ENCODE data around the gene MFN1. TPM values are rescaled to one million over a fixed set of nuclear protein-coding genes. Genes with fewer than 3 reads are reported as not detected.

Gene MFN1
- total and polyA plus RNA-seq, 8 donors = 12.6 to 44.4 (median 33.1) TPM

DNA sequence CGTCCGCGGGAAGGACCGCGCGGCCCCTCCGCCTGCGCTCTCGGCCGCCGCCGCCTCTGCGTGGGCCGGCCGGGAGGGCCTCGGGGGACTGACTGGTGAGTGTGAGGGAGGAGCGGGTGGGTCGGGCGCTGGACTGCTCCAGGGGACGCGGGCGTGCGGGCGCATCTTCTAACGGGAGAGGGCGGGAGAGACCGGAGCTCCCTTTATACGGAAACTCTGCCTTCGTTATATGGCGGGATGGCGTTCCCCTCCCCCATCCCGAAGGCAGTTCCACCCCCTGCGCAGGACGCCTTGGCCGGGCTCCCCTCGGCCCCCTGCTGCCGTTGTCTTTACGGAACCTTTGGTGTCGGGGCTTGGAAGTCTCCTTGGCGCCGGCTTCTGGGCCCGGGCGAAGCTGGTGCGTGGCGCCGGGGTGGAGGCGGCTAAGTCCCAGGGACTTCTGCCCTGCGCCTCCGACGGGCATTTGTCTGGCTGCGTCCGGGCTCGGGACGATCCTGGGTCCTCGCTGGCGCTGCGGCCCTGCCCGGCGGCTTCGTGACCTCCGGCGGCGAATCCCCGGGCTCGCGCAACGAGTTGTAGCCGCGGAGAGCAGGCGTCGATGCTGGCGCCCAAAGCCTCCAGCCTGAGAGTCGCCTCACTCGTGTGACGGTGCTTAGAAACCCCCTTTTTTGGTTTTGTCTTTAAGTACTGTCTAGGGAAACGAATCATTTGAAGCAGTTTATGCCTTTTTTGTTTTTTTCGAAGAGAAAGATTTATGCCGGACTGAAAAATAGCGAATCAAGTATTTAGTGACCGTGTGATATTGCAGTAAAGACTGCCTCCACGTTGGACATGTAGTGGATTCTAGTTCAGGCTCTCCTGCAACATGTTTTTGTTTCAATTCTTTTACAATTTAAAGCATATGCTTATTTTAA lies 24.1 kb upstream of the MFN1 start:
- Histone ChIP-seq H3K9me3 (no peaks in the 10 kb centered on the region), H3K27me3 (no peaks in the 10 kb centered on the region), H3K27ac (peak overlapping the region; percentile 86 to 95 (median 92)), H3K4me1 (peaks cover 0 to 17% (median 0%) of the 10 kb centered on the region in 3 donors), H3K36me3 (peaks cover 0 to 2% (median 0%) of the 10 kb centered on the region in 3 donors), H3K4me3 (peak overlapping the region; percentile 70 to 96 (median 77))
- intact Hi-C loops (cut with DNase I) = no loop called here
- TF ChIP-seq, protein P1, sequence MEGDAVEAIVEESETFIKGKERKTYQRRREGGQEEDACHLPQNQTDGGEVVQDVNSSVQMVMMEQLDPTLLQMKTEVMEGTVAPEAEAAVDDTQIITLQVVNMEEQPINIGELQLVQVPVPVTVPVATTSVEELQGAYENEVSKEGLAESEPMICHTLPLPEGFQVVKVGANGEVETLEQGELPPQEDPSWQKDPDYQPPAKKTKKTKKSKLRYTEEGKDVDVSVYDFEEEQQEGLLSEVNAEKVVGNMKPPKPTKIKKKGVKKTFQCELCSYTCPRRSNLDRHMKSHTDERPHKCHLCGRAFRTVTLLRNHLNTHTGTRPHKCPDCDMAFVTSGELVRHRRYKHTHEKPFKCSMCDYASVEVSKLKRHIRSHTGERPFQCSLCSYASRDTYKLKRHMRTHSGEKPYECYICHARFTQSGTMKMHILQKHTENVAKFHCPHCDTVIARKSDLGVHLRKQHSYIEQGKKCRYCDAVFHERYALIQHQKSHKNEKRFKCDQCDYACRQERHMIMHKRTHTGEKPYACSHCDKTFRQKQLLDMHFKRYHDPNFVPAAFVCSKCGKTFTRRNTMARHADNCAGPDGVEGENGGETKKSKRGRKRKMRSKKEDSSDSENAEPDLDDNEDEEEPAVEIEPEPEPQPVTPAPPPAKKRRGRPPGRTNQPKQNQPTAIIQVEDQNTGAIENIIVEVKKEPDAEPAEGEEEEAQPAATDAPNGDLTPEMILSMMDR (IDR thresholded peaks at IDR 0.05) = no peak
- peak; percentile 52 to 85 (median 68) for DNase-seq
- 0% methylated on average over 80 to 81 of the region's 81 CpGs for WGBS, 2 donors
- ATAC-seq = peak; percentile 64 to 72 (median 69)
- FAIRE-seq = no peak

DNA sequence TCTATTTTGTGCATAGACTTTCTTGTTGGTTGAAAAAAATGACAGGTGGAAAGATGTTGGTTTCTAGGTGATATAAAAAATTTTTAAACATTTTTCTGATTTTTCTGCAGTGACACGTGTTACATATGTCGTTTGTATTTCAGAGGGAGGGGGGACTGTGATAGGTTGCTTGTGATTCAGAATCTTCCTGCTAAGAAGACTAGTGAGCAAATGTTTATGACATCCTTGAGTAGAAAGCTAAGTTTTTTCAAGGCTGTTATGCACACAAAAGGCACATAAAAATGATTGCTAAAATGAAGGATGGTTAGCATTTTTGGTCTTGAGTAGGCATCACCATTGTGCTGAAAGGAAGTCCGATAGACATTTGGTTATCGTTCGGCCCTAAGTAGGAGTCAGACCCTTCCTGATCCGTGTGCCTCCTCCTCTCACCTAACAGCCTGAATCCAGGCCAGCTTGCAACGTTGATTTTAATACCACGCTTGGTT lies 23.2 kb upstream of the MFN1 start:
- no peak for ATAC-seq
- no peak for DNase-seq
- H3K27ac ChIP-seq = peak overlapping the region in 3 of 4 donors; percentile 91 to 95 (median 94)
- intact Hi-C loops (cut with DNase I) = no loop called here
- no peaks in the 10 kb centered on the region for H3K27me3 ChIP-seq
- TF ChIP-seq, protein P1 (IDR thresholded peaks at IDR 0.05) = no peak
- 2 to 4% methylated on average over 8 of the region's 8 CpGs for WGBS, 2 donors
- peaks cover 0 to 9% (median 7%) of the 10 kb centered on the region in 3 donors for H3K36me3 ChIP-seq
- H3K4me3 ChIP-seq = peak overlapping the region in 3 of 4 donors; percentile 75 to 96 (median 79)
- no peaks in the 10 kb centered on the region for H3K9me3 ChIP-seq
- FAIRE-seq = no peak
- peaks cover 0 to 17% (median 0%) of the 10 kb centered on the region in 3 donors for H3K4me1 ChIP-seq

DNA sequence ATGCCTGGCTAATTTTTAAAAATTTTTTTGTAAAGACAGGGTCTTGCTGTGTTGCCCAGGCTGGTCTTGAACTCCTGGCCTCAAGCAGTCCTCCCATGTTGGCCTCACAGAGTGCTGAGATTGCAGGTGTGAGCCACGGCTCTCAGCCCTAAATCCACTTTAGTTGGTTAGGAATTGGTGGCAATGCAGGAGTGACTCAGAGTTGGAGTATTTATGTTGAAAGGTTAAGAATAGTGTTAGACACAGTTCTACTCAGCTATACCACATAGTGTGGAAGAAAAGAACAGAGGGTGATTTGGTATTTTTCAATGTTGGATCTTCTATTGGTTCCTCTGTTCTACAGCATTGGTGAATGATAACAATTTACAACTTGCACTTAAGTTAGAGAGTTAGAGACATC lies 17.1 kb upstream of the MFN1 start:
- FAIRE-seq (no peak), DNase-seq (no peak), ATAC-seq (no peak)
- no peaks in the 10 kb centered on the region for H3K9me3 ChIP-seq
- H3K27ac ChIP-seq = no peak overlapping the region
- intact Hi-C loops (cut with DNase I) = no loop called here
- TF ChIP-seq, protein P1 (IDR thresholded peaks at IDR 0.05) = no peak
- peaks cover 0 to 47% (median 12%) of the 10 kb centered on the region in 3 donors for H3K36me3 ChIP-seq
- 90 to 100% methylated on average over 1 of the region's 1 CpG for WGBS, 2 donors
- H3K4me1 ChIP-seq = no peaks in the 10 kb centered on the region
- H3K27me3 ChIP-seq = no peaks in the 10 kb centered on the region
- no peak overlapping the region for H3K4me3 ChIP-seq

DNA sequence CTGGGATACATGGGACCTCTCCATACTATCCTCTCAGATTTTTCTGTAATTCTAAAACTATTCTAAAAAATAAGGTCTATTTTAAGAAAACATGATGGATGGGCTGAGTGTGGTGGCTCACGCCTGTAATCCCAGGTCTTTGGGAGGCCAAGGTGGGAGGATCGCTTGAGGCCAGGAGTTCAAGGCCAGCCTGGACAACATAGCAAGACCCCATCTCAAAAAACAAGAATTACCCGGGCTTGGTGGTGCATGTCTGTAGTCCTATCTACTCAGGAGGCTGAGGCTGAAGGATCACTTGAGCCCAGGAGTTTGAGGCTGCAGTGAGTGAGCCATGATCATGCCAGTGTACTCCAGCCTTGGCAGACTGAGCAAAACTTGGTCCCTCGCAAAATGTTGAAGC lies 15.3 kb upstream of the MFN1 start:
- H3K4me1 ChIP-seq = no peaks in the 10 kb centered on the region
- FAIRE-seq = no peak
- TF ChIP-seq, protein P1 (IDR thresholded peaks at IDR 0.05) = no peak
- H3K27me3 ChIP-seq = no peaks in the 10 kb centered on the region
- ATAC-seq = no peak
- WGBS, 2 donors = 94% methylated on average over 4 of the region's 4 CpGs
- H3K9me3 ChIP-seq = no peaks in the 10 kb centered on the region
- DNase-seq = no peak
- peaks cover 0 to 49% (median 12%) of the 10 kb centered on the region in 3 donors for H3K36me3 ChIP-seq
- no peak overlapping the region for H3K4me3 ChIP-seq
- no peak overlapping the region for H3K27ac ChIP-seq
- intact Hi-C loops (cut with DNase I) = no loop called here

All from pancreas (tissue), 10 donors.